HG03442 (cell line): ENCODE results near the gene PIAS4.
A peak's percentile ranks its signal among the peaks of the same experiment; 100 is the strongest.

Experiments used
- ATAC-seq: cut with Tn5 transposase; IDR thresholded peaks from one replicate; pipeline ENCODE4 v1.9.1; 2021; ENCODE audit warnings: mild to moderate bottlenecking, moderate library complexity; ENCODE audit not compliant: unreplicated experiment

PIAS4 gene

DNA sequence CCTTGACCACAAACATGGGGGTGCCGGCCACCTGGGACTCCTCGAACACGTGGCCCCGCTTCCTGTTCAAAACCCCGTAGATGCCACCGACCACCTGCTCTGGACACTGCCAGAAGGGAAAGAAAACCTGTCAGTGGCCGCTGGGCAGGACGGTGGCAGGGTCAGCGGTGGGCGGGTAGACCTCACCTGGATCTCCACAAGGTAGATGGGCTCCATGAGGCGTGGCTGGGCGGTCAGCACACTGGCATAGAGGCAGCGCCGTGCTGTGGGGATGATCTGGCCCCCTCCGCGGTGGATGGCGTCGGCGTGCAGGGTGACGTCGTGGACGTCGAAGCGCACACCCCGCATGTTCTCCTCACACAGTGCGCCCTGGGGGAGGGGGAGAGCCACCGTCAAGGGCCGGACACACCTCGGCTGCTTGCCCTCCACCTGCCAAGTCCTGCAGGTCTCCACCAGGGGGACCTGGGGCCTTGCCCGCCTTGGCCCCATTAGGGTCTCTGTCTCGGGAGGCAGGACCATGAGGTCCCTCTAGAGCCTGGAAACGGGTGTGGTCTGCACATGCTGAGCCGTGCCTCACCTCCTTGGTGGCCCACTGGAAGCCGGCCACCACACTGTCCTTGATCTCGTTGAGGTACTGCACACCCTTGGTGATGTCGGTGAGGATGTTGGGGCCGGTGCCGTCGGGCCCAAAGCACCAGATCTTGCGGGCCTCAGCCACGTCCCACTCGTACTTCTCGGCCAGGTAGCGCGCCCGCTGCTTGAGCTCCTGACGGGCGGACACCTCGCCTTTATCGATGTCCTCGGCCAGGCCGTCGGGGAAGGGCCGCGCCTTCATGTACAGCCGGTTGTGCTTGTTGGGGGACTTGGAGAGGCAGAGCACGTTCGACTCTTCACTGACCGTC, 30.0 kb upstream of the PIAS4 start:
- ATAC-seq: no peak

DNA sequence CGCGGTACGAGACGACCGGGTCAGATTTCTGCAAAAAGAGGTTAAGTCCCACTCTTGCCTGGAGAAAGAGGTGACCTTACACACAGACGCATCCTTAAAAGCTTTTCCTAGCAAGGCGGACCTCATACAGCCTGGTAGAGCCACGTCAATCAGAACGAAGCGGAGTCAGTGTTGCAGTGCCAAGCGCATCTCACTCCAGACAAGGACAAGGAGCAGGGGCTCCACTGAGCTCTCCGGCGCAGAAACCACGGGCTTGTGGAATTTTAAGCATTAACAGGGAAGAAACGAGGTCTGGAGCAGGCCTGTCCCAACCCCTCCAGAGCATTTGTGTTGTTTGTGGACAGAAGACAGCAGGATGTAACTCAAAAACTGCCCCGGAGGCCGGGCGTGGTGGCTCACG, 29.4 kb upstream of the PIAS4 start:
- ATAC-seq: no peak

DNA sequence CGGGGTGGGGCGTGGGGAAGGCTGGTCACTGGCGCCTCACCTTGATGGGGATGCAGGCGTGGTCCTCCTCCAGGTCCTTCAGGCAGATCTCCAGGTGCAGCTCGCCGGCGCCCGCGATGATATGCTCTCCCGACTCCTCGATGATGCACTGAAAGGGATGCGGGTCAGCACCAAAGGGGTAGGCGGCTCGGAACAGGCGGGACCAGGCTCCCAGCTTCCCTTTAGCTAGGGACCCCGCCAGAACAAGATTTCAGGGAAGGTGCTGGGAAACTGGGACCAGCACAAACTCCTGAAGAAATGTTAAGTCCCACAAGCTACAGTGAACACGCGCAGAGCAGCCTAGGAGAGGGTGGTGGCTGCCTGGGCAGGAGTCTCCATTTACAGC, 28.3 kb upstream of the PIAS4 start:
- no peak for ATAC-seq

DNA sequence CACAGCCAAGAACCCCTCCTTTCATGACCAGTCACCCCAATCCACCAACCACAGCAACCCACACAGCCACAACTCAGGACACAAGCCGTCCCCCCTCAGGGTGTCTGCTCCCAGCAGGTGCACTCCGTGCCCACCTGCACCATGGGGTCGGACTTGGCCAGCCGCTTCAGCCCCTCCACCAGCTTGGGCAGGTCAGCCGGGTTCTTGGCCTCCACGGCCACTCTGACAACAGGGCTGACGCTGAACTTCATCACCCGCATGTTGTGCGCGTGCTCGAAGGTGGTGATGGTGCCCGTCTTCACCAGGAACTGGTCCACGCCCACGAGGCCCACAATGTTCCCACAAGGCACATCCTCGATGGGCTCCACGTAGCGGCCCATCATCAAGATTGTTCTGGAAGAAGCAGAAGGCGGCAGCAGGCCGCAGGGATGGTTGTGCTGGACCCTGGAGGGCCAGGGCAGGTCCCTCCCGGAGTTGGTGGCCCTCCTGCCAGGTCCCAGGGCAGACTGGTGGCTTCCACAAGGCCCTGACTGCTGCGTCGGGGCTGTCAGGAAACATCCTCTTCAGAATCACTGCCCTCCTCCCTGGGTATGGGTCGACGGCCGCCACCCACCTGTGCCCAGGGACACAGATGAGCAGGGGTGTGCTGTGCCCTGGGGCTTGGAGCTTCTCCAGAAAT, 27.7 kb upstream of the PIAS4 start:
- ATAC-seq: no peak

DNA sequence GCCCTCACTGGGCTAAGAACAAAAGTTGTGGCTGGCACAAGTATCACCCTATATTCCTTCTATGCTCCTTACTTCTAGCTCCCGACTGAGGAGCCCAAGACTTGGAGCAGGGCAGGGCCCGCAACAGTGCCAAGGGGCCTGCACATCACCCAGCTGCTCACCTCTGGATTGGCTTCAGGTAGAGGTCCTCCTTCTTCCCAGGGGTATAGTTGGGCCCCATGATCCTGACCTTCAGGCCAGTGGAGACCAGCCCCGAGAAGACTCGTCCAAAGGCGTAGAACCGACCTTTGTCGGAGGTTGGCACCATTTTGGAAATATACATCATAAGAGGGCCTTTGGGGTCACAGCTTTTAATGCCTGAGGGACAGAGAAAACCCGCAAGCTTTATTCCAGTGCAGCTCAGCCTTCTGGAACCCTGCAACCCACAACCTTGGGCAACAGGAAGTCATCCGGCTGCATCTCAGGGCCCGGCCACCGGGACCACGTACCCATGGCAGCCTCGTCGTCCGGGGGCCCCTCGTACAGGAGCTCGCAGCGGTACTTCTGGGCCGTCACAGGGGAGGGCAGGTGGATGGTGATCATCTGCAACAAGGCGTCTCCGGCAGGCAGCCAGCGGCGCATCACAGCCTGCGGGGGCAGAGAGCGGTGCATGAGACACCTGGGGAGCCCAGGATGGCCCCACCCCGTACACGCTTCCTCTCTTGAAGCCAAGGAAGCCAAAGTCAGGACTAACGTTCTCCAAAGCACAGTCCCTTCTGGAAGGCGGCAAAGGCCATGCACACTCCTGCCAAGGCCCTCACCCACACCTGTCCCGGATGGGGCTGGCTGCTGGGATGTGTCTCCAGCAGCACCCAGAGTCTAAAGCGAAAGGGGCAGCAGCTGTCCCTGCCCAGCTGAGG, 26.9 kb upstream of the PIAS4 start:
- no peak for ATAC-seq

DNA sequence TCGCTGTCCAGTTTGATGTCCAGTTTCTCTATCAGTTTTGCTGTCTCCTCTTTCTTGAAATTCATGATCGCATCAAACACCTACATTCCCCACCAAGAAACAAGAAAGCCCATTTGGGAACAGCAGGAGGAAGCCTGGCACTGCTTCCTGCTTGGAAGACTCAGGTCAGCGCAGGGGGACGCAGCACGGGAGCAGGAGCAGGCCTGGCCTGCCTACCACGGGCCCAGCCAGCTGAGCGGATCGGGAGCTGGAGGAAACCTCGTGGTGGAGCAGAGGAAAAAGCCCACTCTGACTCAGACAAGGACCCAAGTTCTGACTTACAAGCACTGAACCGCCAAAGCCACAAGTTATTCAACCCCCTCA, 26.2 kb upstream of the PIAS4 start:
- ATAC-seq: no peak

DNA sequence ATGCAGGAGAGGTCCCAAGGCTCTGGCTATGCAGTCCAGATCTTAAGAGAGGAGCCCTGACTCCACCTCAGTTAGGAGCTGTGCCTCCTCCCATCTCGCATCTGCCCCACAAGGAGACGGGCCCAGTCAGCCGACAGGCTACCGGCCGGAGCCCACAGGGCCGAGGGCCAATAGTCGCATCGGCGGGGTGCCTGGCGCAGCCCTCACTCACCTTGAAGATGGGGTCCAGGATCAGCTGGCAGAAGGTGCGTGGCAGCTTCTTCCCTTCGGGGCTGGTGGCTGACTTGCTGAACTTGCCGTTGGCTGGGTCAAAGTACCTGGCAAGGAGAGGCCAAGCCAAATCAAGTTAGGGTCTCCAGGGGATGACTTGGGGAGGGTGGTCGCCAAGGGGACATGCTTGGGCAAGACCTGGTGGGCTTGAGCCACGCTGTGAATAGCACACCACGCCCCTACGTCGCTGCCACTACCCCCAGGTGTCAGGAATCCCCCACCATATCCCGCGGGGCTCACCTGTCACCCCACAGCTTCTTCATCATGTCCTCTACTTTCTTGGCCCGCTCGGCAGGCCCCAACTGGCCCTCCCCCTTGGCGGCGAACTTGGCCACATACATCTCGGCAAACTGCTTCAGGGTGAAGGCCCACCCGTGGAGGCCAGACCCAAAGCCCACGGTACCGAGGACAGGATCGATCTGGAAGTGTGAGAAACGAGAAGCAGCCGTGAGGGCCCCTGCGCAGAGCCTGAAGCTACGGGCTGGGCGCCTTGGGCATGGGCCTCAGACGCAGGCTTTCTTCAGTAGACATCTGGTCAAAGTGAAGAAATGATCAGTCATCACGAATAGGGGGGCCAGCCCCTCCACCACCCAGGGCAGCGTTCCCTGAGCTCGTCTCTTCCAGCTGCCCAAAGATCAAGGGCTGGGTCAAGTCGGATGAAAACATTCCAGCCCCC, 25.5 kb upstream of the PIAS4 start:
- ATAC-seq: no peak

DNA sequence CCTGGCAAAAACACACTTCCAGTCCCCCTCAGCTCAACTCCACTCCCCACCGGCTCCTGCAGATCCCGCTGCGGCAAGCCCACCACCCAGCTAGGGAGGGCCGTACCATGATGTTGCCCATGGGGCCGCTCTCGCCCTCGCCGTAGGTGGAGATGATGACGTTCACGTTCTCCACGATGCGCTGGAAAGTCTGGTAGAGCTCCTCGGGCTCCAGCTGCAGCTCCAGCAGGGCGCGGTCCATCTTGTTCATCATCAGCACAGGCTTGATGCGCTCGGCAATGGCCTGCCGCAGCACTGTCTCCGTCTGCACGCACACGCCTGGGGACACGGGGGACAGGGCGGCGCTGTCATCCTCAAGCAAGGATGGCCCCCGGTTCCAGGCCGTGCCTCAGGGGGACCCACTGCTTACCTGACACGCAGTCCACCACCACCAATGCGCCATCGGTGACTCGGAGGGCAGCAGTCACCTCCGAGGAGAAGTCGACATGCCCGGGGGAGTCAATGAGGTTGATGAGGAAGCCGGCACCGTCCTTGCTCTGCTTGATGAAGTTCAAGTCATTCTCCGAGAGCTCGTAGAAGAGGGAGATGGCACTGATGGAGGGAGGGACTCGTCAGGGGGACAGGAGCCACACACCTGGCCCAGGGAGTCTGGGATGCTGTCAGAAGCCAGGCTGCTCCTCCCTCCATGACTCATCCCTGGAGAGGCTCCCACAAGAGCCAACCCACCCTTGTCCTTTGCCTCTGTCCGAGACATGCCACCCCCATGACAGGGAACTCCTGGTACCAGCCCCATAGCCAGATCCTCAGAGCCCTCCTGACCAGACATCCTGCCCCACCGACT, 24.6 kb upstream of the PIAS4 start:
- ATAC-seq: no peak

DNA sequence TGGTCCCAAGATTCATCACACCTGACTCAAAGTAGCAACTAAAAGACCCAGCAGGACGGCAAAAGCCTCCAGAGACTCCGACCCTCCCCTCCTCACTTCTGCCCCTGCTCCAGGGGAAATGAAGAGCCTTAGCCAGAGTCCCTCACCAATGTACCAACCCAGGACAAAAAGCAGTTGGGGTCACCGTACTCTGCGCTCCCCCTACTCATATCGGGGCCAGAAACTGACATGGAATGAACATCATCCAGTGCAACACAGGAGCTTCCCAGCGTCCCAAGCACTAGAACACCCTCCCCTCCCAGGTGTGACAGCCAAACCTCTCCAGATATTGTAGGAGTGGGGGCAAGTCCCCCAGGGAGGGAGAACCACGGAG, 24.0 kb upstream of the PIAS4 start:
- ATAC-seq: no peak

DNA sequence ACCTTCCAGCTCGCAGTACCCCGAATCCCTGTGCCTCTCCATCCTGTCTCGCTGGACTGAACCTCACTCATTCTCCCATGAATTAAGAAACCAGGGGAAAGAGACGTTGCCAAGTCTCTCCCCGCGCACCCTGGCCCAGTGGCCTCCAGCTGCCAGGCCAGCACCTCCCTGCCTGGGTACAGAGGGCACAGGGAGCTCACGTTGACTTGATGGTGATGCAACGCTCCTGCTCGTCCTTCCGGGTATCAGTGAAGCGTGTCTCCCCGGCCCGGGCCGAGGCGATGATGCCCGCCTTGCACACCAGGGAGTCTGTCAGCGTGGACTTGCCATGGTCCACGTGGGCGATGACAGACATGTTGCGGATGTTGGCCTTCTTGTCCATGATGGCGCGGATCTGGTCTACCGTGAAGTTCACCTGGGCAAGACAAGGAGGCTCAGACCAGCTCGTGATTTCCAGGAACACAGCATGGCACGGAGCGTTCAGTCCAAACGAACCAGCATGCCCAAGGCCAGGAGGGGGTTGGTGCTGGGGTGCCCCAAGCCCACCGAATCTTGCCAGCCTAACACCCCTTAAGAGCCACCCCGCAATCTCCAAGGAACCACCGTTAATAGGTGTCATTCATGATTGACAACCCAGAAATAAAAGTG, 23.5 kb upstream of the PIAS4 start:
- no peak for ATAC-seq

DNA sequence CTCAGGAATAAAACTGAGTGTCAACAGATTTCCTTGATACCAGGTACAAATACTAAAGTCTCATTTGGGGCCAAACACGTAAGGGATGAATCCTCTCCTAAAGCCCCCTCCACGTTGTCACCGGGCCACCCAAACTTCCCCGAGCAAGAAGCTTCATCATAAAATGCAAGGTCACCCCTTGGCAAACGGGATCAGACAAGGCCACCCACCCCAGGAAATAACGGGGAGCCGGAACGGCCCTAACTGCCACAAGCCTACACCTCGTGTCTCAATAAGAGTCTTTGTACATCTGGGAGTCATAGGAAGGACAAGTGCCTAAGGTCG, 23.0 kb upstream of the PIAS4 start:
- no peak for ATAC-seq

DNA sequence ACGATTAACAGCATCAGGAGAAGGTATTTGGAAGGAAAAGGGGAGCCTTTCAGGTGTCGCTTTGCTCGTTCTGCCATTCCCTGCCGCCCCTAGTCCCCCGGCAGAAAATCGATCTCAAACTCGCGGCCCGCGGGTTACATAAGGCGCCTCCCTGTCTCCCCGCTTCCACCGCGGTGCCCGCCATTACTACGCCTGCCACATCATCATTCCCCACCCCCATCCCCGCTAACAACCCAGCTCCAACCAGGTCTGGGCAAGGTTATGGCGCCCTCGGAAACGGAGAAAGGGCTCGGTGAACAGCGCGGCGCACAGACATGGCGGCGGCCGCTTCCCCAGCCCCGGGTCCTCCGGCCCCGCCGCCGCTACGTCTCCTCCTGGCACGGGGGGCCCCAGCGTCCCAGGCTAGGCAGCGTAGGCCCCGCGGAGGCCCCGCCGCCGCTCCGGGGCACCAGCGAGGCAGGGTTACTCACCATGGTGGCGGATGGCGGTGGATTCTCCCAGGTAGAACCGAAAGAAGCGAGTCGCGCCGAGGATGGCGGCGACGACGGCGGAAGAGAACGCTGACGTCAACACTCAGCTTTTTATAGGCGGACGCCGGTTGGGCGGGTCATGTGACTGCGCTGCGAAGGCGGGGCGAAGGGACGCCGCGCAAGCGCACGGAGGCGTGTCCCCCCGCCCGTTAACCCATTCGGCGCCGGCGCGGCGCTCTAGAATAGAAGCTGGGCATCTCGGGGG, 22.5 kb upstream of the PIAS4 start, which contains the start of gene EEF2:
Gene EEF2 (minus strand): TSS at position 556 of the 735 bp plus-strand sequence. CDS start 83 bp downstream, at position 473.
- ATAC-seq: peak; percentile 55

DNA sequence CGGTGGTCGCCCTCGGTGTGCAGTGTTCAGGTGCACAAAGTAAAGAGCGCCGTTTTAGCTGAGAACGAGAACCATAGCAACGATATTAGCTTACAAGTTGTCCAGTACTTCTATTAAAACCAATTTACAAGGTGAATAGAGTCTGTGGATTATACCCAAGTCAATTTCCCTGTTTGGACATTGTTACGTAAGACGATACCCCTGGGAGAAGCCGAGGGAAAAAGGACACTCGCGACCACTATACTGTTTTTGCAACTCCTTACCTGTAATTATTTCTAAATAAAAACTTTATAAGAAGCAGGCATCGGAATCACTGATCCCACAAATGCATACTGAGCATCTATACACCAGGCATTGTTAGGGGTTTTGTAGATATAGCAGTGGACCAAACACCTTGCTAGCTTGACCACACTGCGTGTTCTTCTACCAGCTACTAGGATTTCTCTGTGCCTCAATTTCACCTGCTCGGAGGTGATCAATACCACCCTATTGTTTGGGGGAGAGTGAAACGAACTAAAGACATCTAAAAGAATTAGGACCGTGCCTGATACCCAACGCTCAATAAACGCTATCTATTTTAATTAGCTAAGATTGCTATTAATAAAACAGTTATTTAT, 21.8 kb upstream of the PIAS4 start:
- no peak for ATAC-seq

DNA sequence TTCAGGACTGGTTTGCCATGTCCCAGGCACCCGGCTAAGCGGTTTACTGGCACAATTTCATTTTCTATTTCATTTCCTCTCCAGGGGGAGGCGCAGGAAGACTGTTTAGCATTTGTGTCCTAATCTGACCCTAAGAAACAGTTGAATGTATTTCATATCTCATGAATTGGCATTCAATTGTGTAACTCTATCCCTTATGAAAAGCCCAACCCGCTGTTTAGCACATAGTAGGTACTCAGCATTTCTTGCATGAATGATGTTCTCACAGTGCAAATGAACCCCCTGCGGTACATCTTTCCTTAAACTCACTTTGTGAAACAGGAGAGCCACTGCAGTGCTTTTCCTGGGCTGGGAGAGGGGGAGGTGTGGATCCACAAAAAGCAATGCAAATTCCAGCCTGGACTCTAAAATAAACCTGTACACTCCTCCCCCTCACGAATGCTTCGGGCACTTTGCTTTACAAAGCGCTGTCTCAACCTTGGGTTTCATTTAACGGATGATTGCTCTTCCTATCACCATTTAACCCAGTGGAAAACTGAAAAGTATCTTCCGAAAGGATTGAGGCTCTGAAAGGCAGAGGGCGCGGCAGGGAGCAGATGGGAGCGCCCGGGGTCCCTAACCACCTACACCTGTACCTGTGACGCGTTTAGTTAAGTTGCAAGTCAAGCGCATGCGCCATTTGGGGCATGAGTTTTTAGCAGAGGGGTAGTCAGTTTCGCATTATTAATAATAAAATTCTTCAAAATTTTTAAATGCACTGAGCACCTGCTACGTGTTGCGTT, 21.1 kb upstream of the PIAS4 start:
- ATAC-seq: no peak

DNA sequence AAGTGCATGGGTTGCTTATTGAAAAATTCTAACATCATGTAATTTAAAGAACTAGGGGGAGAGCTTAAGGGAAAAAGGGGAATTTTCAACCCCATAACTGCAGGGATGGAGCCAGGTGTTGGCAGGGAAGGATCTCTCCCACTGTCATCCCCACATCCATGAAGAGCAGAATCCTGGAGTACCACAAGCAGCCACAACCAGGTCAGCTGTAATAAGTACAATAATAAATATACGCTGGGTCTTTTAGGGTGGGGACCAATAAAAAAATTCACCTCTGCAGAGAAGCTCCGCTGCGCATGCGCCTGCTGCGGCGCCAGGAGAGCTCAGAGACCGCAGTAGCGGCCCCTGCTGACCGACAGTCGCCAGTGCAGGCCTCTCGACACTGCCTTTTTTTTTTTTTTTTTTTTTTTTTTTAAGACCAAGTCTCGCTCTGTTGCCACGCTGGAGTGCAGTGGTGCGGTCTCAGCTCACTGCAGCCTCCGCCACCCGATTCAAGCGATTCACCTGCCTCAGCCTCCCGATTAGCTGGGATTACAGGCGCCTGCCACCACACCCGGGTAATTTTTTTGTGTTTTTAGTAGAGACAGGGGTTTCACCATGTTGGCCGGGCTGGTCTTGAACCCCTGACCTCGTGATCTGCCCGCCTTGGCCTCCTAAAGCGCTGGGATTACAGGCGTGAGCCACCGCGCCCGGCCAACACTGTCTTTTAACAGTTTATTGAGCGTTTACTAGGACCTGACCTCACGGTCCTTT, 19.7 kb upstream of the PIAS4 start:
- no peak for ATAC-seq

DNA sequence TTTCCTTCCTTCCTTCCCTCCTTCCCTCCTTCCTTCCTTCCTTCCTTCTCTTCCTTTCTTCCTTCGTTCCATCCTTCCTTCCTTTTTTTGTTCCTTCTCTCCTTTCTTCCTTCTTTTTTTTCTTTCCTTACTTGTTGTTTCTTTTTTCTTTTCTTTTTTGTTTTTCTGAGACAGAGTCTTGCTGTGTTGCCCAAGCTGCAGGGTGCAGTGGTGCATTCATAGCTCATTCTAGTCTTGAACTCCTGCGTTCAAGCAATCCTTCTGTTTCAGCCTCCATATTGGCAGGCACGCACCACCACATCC, 16.8 kb upstream of the PIAS4 start:
- ATAC-seq: no peak

DNA sequence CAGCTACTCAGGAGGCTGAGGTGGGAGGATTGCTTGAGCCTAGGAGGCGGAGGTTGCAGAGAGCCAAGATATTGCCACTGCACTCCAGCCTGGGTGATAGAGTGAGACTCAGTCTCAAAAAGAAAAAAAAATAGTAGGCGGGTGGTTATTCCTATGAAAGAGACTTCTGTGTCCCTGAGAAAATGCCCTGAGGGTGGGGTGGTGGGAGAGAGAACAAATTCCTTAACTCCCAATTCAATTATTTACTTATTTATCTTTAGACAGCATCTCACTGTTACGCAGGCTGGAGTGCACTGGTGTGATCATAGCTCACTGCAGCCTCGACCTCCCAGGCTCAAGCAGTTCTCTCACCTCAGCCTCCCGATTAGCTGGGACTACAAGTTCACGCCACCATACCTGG, 11.9 kb upstream of the PIAS4 start:
- ATAC-seq: no peak
